ENCODE data around the gene ING5. TPM values are rescaled to one million over a fixed set of nuclear protein-coding genes. Genes with fewer than 3 reads are reported as not detected.

The ING5 gene
- total RNA-seq, 4 donors from 2014 or later = 37.4 to 94.3 (median 56.3) TPM

GRCh38 chr2:241762321-241762932 lies 60.6 kb downstream of the ING5 start:
- no peaks in the 10 kb centered on the region for H3K4me1 ChIP-seq
- no peaks in the 10 kb centered on the region for H3K9me3 ChIP-seq
- no peak for DNase-seq
- WGBS, 2 donors (ENCODE audit: low coverage in 1 of 2) = 58 to 73% methylated on average over 7 to 18 of the region's 18 CpGs
- peak overlapping the region in 1 of 4 donors; percentile 3 for H3K27ac ChIP-seq
- TF ChIP-seq CTCF (IDR thresholded peaks at IDR 0.05) (no peak), POLR2A (IDR thresholded peaks at IDR 0.05) (no peak), EP300 (IDR thresholded peaks at IDR 0.05; ENCODE audit: low read depth) (no peak)
- no peaks in the 10 kb centered on the region for H3K27me3 ChIP-seq
- H3K36me3 ChIP-seq = no peaks in the 10 kb centered on the region
- intact Hi-C loops (cut with DNase I; ENCODE audit: low total_unique reads) (no loop called here), in situ Hi-C loops (cut with MboI; ENCODE audit: low pct_ligation_motif_present in 1 of 4, low pct_unique_long_range_greater_than_20kb in 1 of 4, low sequenced_read_pairs in 3 of 4) (no loop called here)
- H3K4me3 ChIP-seq = no peak overlapping the region

- Histone ChIP-seq H3K36me3 (no peaks in the 10 kb centered on the region), H3K4me3 (no peak overlapping the region), H3K27ac (peak overlapping the region in 1 of 4 donors; percentile 3), H3K27me3 (no peaks in the 10 kb centered on the region), H3K9me3 (no peaks in the 10 kb centered on the region), H3K4me1 (no peaks in the 10 kb centered on the region)
- 40 to 86% methylated on average over 1 to 13 of the region's 13 CpGs for WGBS, 2 donors (ENCODE audit: low coverage in 1 of 2)
- in situ Hi-C loops (cut with MboI; ENCODE audit: low pct_ligation_motif_present in 1 of 4, low pct_unique_long_range_greater_than_20kb in 1 of 4, low sequenced_read_pairs in 3 of 4) (no loop called here), intact Hi-C loops (cut with DNase I; ENCODE audit: low total_unique reads) (no loop called here)
- peak; percentile 38 for DNase-seq
- TF ChIP-seq POLR2AphosphoS5 (IDR thresholded peaks at IDR 0.05) (no peak), CTCF (IDR thresholded peaks at IDR 0.05) (no peak), POLR2A (IDR thresholded peaks at IDR 0.05) (no peak), EP300 (IDR thresholded peaks at IDR 0.05; ENCODE audit: low read depth) (no peak)
Observed at GRCh38 chr2:241762933-241763369, 61.1 kb downstream of the ING5 start.

GRCh38 chr2:241763551-241764274 lies 61.9 kb downstream of the ING5 start:
- intact Hi-C loops (cut with DNase I; ENCODE audit: low total_unique reads) = no loop called here
- in situ Hi-C loops (cut with MboI; ENCODE audit: low pct_ligation_motif_present in 1 of 4, low pct_unique_long_range_greater_than_20kb in 1 of 4, low sequenced_read_pairs in 3 of 4) = no loop called here

More at GRCh38 chr2:241763551-241764274, 61.9 kb downstream of the ING5 start:
- Histone ChIP-seq H3K27ac (no peak overlapping the region), H3K4me3 (no peak overlapping the region), H3K9me3 (no peaks in the 10 kb centered on the region), H3K27me3 (no peaks in the 10 kb centered on the region), H3K36me3 (no peaks in the 10 kb centered on the region), H3K4me1 (no peaks in the 10 kb centered on the region)
- WGBS, 2 donors (ENCODE audit: low coverage in 1 of 2) = 84% methylated on average over 20 of the region's 20 CpGs; no CpG with 5 or more reads in 1 of the 2 donors
- DNase-seq = no peak
- TF ChIP-seq CTCF (IDR thresholded peaks at IDR 0.05) = no peak
- no peak for TF ChIP-seq POLR2A (IDR thresholded peaks at IDR 0.05)
- no peak for TF ChIP-seq EP300 (IDR thresholded peaks at IDR 0.05; ENCODE audit: low read depth)
- no peak for TF ChIP-seq POLR2AphosphoS5 (IDR thresholded peaks at IDR 0.05)

All from transverse colon (tissue), 4 donors.